Measurements from ENCODE around the gene KCNQ5.

KCNQ5 gene

GRCh38 chr6:72716916-72717315 is 95.1 kb downstream of the KCNQ5 start:
- no peak for DNase-seq (ENCODE audit: low spot score in 2 of 2)
- Histone ChIP-seq H3K36me3 (replicated peaks) (no peaks in the 10 kb centered on the region), H3K9me3 (no peaks in the 10 kb centered on the region), H3K4me1 (no peaks in the 10 kb centered on the region), H3K27me3 (ENCODE audit: low read depth) (no peaks in the 10 kb centered on the region), H3K4me3 (no peak overlapping the region)
- in situ Hi-C loops (cut with MboI; ENCODE audit: low sequenced_read_pairs): no loop called here

- no peaks in the 10 kb centered on the region for H3K4me1 ChIP-seq
- H3K9me3 ChIP-seq: no peaks in the 10 kb centered on the region
- no peaks in the 10 kb centered on the region for H3K27me3 ChIP-seq (ENCODE audit: low read depth)
- H3K36me3 ChIP-seq (replicated peaks): no peaks in the 10 kb centered on the region
- in situ Hi-C loops (cut with MboI; ENCODE audit: low sequenced_read_pairs): no loop called here
- DNase-seq (ENCODE audit: low spot score in 2 of 2): no peak
- H3K4me3 ChIP-seq: no peak overlapping the region
Observed at GRCh38 chr6:72720464-72720863, 98.6 kb downstream of the KCNQ5 start.

- H3K4me1 ChIP-seq: no peaks in the 10 kb centered on the region
- no peak overlapping the region for H3K4me3 ChIP-seq
- H3K27me3 ChIP-seq (ENCODE audit: low read depth): no peaks in the 10 kb centered on the region
- in situ Hi-C loops (cut with MboI; ENCODE audit: low sequenced_read_pairs): no loop called here
- DNase-seq (ENCODE audit: low spot score in 2 of 2): no peak
- H3K36me3 ChIP-seq (replicated peaks): no peaks in the 10 kb centered on the region
- no peaks in the 10 kb centered on the region for H3K9me3 ChIP-seq
Observed at GRCh38 chr6:72721346-72721745, 99.5 kb downstream of the KCNQ5 start.

- no peak for DNase-seq (ENCODE audit: low spot score in 2 of 2)
- H3K9me3 ChIP-seq: no peaks in the 10 kb centered on the region
- no peaks in the 10 kb centered on the region for H3K36me3 ChIP-seq (replicated peaks)
- no peaks in the 10 kb centered on the region for H3K27me3 ChIP-seq (ENCODE audit: low read depth)
- H3K4me1 ChIP-seq: no peaks in the 10 kb centered on the region
- H3K4me3 ChIP-seq: no peak overlapping the region
- in situ Hi-C loops (cut with MboI; ENCODE audit: low sequenced_read_pairs): no loop called here
Observed at GRCh38 chr6:72724545-72724944, 102.7 kb downstream of the KCNQ5 start.

- in situ Hi-C loops (cut with MboI; ENCODE audit: low sequenced_read_pairs): no loop called here
Observed at GRCh38 chr6:72728706-72729343, 107.0 kb downstream of the KCNQ5 start.

GRCh38 chr6:72733045-72733444 is 111.2 kb downstream of the KCNQ5 start:
- DNase-seq (ENCODE audit: low spot score in 2 of 2): no peak

More at GRCh38 chr6:72728706-72729343, 107.0 kb downstream of the KCNQ5 start:
- Histone ChIP-seq H3K9me3 (no peaks in the 10 kb centered on the region), H3K27me3 (ENCODE audit: low read depth) (no peaks in the 10 kb centered on the region), H3K4me3 (no peak overlapping the region), H3K4me1 (no peaks in the 10 kb centered on the region), H3K36me3 (replicated peaks) (no peaks in the 10 kb centered on the region)
- DNase-seq (ENCODE audit: low spot score in 2 of 2): no peak

GRCh38 chr6:72738091-72738490 is 116.2 kb downstream of the KCNQ5 start:
- no peak for DNase-seq (ENCODE audit: low spot score in 2 of 2)
- no peaks in the 10 kb centered on the region for H3K27me3 ChIP-seq (ENCODE audit: low read depth)
- in situ Hi-C loops (cut with MboI; ENCODE audit: low sequenced_read_pairs): no loop called here
- H3K4me3 ChIP-seq: no peak overlapping the region
- no peaks in the 10 kb centered on the region for H3K9me3 ChIP-seq
- no peaks in the 10 kb centered on the region for H3K4me1 ChIP-seq
- H3K36me3 ChIP-seq (replicated peaks): no peaks in the 10 kb centered on the region

More at GRCh38 chr6:72733045-72733444, 111.2 kb downstream of the KCNQ5 start:
- H3K36me3 ChIP-seq (replicated peaks): no peaks in the 10 kb centered on the region
- H3K9me3 ChIP-seq: no peaks in the 10 kb centered on the region
- no peaks in the 10 kb centered on the region for H3K27me3 ChIP-seq (ENCODE audit: low read depth)
- H3K4me3 ChIP-seq: no peak overlapping the region
- in situ Hi-C loops (cut with MboI; ENCODE audit: low sequenced_read_pairs): no loop called here
- H3K4me1 ChIP-seq: no peaks in the 10 kb centered on the region

GRCh38 chr6:72739368-72739779 is 117.5 kb downstream of the KCNQ5 start:
- in situ Hi-C loops (cut with MboI; ENCODE audit: low sequenced_read_pairs): no loop called here
- H3K27me3 ChIP-seq (ENCODE audit: low read depth): no peaks in the 10 kb centered on the region
- no peaks in the 10 kb centered on the region for H3K4me1 ChIP-seq
- no peaks in the 10 kb centered on the region for H3K9me3 ChIP-seq
- no peak overlapping the region for H3K4me3 ChIP-seq
- H3K36me3 ChIP-seq (replicated peaks): no peaks in the 10 kb centered on the region
- no peak for DNase-seq (ENCODE audit: low spot score in 2 of 2)

- H3K4me1 ChIP-seq: no peaks in the 10 kb centered on the region
- H3K36me3 ChIP-seq (replicated peaks): no peaks in the 10 kb centered on the region
- no peak for DNase-seq (ENCODE audit: low spot score in 2 of 2)
- in situ Hi-C loops (cut with MboI; ENCODE audit: low sequenced_read_pairs): no loop called here
- H3K27me3 ChIP-seq (ENCODE audit: low read depth): no peaks in the 10 kb centered on the region
- H3K9me3 ChIP-seq: no peaks in the 10 kb centered on the region
- no peak overlapping the region for H3K4me3 ChIP-seq
Observed at GRCh38 chr6:72740135-72740534, 118.3 kb downstream of the KCNQ5 start.

GRCh38 chr6:72741083-72741482 is 119.2 kb downstream of the KCNQ5 start:
- H3K27me3 ChIP-seq (ENCODE audit: low read depth): no peaks in the 10 kb centered on the region
- in situ Hi-C loops (cut with MboI; ENCODE audit: low sequenced_read_pairs): no loop called here
- H3K9me3 ChIP-seq: no peaks in the 10 kb centered on the region
- no peaks in the 10 kb centered on the region for H3K36me3 ChIP-seq (replicated peaks)
- DNase-seq (ENCODE audit: low spot score in 2 of 2): no peak
- no peaks in the 10 kb centered on the region for H3K4me1 ChIP-seq
- H3K4me3 ChIP-seq: no peak overlapping the region

GRCh38 chr6:72742001-72742673 is 120.3 kb downstream of the KCNQ5 start:
- Histone ChIP-seq H3K4me3 (no peak overlapping the region), H3K36me3 (replicated peaks) (no peaks in the 10 kb centered on the region), H3K9me3 (no peaks in the 10 kb centered on the region), H3K4me1 (no peaks in the 10 kb centered on the region), H3K27me3 (ENCODE audit: low read depth) (no peaks in the 10 kb centered on the region)
- DNase-seq (ENCODE audit: low spot score in 2 of 2): no peak
- in situ Hi-C loops (cut with MboI; ENCODE audit: low sequenced_read_pairs): no loop called here

- no peak for DNase-seq (ENCODE audit: low spot score in 2 of 2)
Observed at GRCh38 chr6:72746276-72746675, 124.4 kb downstream of the KCNQ5 start.

GRCh38 chr6:72748759-72749158 is 126.9 kb downstream of the KCNQ5 start:
- Histone ChIP-seq H3K9me3 (no peaks in the 10 kb centered on the region), H3K4me3 (no peak overlapping the region), H3K36me3 (replicated peaks) (no peaks in the 10 kb centered on the region), H3K4me1 (no peaks in the 10 kb centered on the region), H3K27me3 (ENCODE audit: low read depth) (no peaks in the 10 kb centered on the region)
- no peak for DNase-seq (ENCODE audit: low spot score in 2 of 2)
- in situ Hi-C loops (cut with MboI; ENCODE audit: low sequenced_read_pairs): no loop called here

More at GRCh38 chr6:72746276-72746675, 124.4 kb downstream of the KCNQ5 start:
- Histone ChIP-seq H3K36me3 (replicated peaks) (no peaks in the 10 kb centered on the region), H3K9me3 (no peaks in the 10 kb centered on the region), H3K27me3 (ENCODE audit: low read depth) (no peaks in the 10 kb centered on the region), H3K4me3 (no peak overlapping the region), H3K4me1 (no peaks in the 10 kb centered on the region)
- in situ Hi-C loops (cut with MboI; ENCODE audit: low sequenced_read_pairs): no loop called here

GRCh38 chr6:72755752-72756151 is 133.9 kb downstream of the KCNQ5 start:
- Histone ChIP-seq H3K27me3 (ENCODE audit: low read depth) (no peaks in the 10 kb centered on the region), H3K4me3 (no peak overlapping the region), H3K36me3 (replicated peaks) (no peaks in the 10 kb centered on the region), H3K9me3 (no peaks in the 10 kb centered on the region), H3K4me1 (no peaks in the 10 kb centered on the region)
- in situ Hi-C loops (cut with MboI; ENCODE audit: low sequenced_read_pairs): no loop called here
- DNase-seq (ENCODE audit: low spot score in 2 of 2): no peak
